K562 (cell line): ENCODE results near the gene DOK3. TPM values are rescaled to one million over a fixed set of nuclear protein-coding genes. Genes with fewer than 3 reads are reported as not detected.
A peak's percentile ranks its signal among the peaks of the same experiment; 100 is the strongest.

Experiments
- CAMTA2 ChIP-seq: fragments of 250-450 bp; sonication (Bioruptor Pico); conservative IDR thresholded peaks from 2 replicates; pipeline ENCODE4 v1.5.1; 2022
- CBFB ChIP-seq: sonication (generic); formaldehyde crosslinking; IDR thresholded peaks from 2 replicates; pipeline ENCODE4 v1.4.0; 2020; ENCODE audit warnings: mild to moderate bottlenecking, missing genetic modification reagents
- CBX5 ChIP-seq: IDR thresholded peaks from 2 replicates; pipeline ENCODE4 v1.6.1; 2014; ENCODE audit warnings: low read depth, borderline replicate concordance
- FOXA3 ChIP-seq, 2 experiments: fragments of 450-650 bp in 1 of 2; sonication (generic) in 1 of 2; formaldehyde crosslinking; IDR thresholded peaks in 1 of 2; conservative IDR thresholded peaks in 1 of 2; 2 replicates each; pipeline versions ENCODE4 v1.4.0 to v1.8.0; 2020 to 2022; ENCODE audit warnings: mild to moderate bottlenecking in 2 of 2, missing genetic modification reagents in 1 of 2
- HMG20B ChIP-seq: fragments of 250-450 bp; sonication (Bioruptor Pico); IDR thresholded peaks from 2 replicates; pipeline ENCODE4 v1.5.0; 2021; ENCODE audit warnings: mild to moderate bottlenecking
- IRF1 ChIP-seq: sonication (generic); formaldehyde crosslinking; IDR thresholded peaks from 2 replicates; pipeline ENCODE4 v1.8.0; 2022; ENCODE audit warnings: missing genetic modification reagents, mild to moderate bottlenecking, borderline replicate concordance
- KDM5B ChIP-seq: fragments of 200-600 bp; sonication (generic); IDR thresholded peaks from 2 replicates; pipeline ENCODE4 v1.6.1; 2012; ENCODE audit warnings: low read depth, mild to moderate bottlenecking, moderate library complexity, low read length, control low read depth, inconsistent platforms; ENCODE audit not compliant: insufficient replicate concordance
- MTA2 ChIP-seq: fragments of 450-650 bp; IDR thresholded peaks from 2 replicates; pipeline ENCODE4 v1.6.1; 2016; ENCODE audit warnings: low read depth
- PATZ1 ChIP-seq: fragments of 250-450 bp; sonication (Bioruptor Pico); IDR thresholded peaks from 2 replicates; pipeline ENCODE4 v1.5.0; 2020; ENCODE audit warnings: mild to moderate bottlenecking, borderline replicate concordance
- SNAPC5 ChIP-seq: fragments of 250-450 bp; sonication (Bioruptor Pico); IDR thresholded peaks from 2 replicates; pipeline ENCODE4 v1.8.0; 2021; ENCODE audit warnings: moderate library complexity, mild to moderate bottlenecking, inconsistent platforms
- SRSF3 ChIP-seq: fragments of 200-400 bp; formaldehyde crosslinking; IDR thresholded peaks from 2 replicates; pipeline ENCODE4 v1.6.1; 2016; ENCODE audit warnings: mild to moderate bottlenecking, low read length, moderate library complexity; ENCODE audit not compliant: insufficient read depth
- XRCC4 ChIP-seq: IDR thresholded peaks from one replicate; pipeline ENCODE4 v1.6.1; 2011; ENCODE audit not compliant: insufficient read depth, insufficient read length; ENCODE audit errors: extremely low read depth
- ZBTB12 ChIP-seq: fragments of 250-450 bp; sonication (Bioruptor Pico); IDR thresholded peaks from 2 replicates; pipeline ENCODE4 v1.4.0; 2020
- ZBTB7A ChIP-seq: IDR thresholded peaks from 2 replicates; pipeline ENCODE4 v1.6.1; 2011; ENCODE audit warnings: low read depth, mild to moderate bottlenecking, low read length, moderate library complexity, borderline replicate concordance; ENCODE audit not compliant: control insufficient read depth
- ZNF586 ChIP-seq: fragments of 450-650 bp; formaldehyde crosslinking; conservative IDR thresholded peaks from 2 replicates; pipeline ENCODE4 v1.4.0; 2020; ENCODE audit warnings: mild to moderate bottlenecking, moderate library complexity
- ZNF785 ChIP-seq: fragments of 250-450 bp; sonication (Bioruptor Pico); IDR thresholded peaks from 2 replicates; pipeline ENCODE4 v1.4.0; 2020; ENCODE audit warnings: mild to moderate bottlenecking
- polyA plus RNA-seq, 8 experiments: library from polyadenylated mRNA; depleted of rRNA in 4 of 8; stranded (reverse) in 5 of 8; unstranded in 3 of 8; fragments of >200 nt; fragmentation: Nextera tagmentation in 2 of 8; fragmentation: Illumina TruSeq in 1 of 8; extraction: Ambion mirVana in 2 of 8; extraction: Trizol in 1 of 8; gene quantifications; 2 replicates each; pipeline versions ENCODE4 v1.2.1 to v1.2.3, GENCODE V29; 2011 to 2014; ENCODE audit warnings: inconsistent platforms in 1 of 8, missing spikeins in 1 of 8
- total RNA-seq, 7 experiments: library from RNA; depleted of rRNA in 6 of 7; stranded (reverse); fragments of >200 nt in 6 of 7; fragmentation: Illumina TruSeq in 2 of 7; extraction: Trizol in 2 of 7; gene quantifications; 2 replicates each; pipeline versions ENCODE4 v1.2.1 to v1.2.3, GENCODE V29; 2011 to 2021; ENCODE audit warnings: low replicate concordance in 1 of 7
- TF ChIP-seq, protein P1 (sequence below): fragments of 250-450 bp; sonication (Bioruptor Pico); IDR thresholded peaks from 2 replicates; pipeline ENCODE4 v1.4.0; 2020; ENCODE audit warnings: mild to moderate bottlenecking, moderate library complexity
- TF ChIP-seq, protein P2 (sequence below): fragments of 450-650 bp; IDR thresholded peaks from 2 replicates; pipeline ENCODE4 v1.6.1; 2018; ENCODE audit warnings: mild to moderate bottlenecking, low read depth; ENCODE audit not compliant: partially characterized antibody

Gene DOK3
- total and polyA plus RNA-seq, 9 of the 15 experiments (the other 6 are each of a cell fraction or from before 2014, with no cell fraction given), result 1.3 to 23.0 (median 8.0) TPM

DNA sequence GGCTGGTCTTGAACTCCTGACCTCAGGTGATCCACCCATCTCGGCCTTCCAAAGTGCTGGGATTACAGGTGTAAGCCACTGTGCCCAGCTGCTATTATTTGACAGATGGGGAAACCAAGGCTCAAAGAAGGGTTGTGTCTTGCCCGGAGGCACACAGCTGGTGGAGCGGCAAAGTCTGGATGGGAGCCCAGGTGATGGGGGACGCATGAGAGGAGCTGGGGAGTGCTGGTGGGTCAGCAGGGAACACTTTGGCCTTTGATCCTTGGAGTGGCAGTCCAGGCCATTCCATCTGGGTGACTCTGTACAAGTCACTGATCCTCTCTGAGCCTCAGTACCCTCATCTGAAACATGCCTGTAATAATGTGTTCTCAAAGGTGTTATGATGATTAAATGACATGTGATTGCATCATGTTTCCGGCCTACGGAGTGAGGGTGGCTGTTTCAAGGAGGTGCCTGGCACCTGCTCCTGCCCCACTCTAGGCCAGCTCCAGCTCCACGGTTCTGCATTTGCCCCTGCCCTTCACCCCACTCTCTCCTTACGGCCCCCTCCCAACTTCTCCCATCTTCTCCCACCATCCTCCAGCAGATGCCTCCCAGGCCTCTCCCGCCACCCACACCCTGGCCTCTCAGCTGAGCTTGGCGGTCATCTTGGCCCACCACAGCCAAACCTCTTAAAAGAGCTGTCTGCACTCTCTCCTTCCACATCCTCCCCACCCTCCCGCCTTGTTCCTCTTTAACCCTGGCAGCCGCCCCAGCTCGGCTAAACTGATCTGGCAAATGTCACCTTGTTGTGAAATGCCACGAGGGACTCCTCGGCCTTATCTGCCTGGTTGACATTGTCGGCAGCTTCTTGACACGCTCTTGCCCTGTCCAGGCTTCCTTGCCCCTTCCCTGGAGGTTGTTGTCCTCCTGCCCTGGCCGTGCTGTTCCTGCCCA is 30.6 kb downstream of the DOK3 start (continued):
- TF ChIP-seq XRCC4 (no peak), CAMTA2 (no peak), HMG20B (CRISPR knock-in tag) (no peak), FOXA3 (CRISPR knock-in tag; conservative IDR thresholded peaks at IDR 0.05 in 1 of 2, IDR thresholded peaks at IDR 0.05 in 1 of 2) (no peak), MTA2 (no peak), ZBTB7A (no peak), ZBTB12 (CRISPR knock-in tag) (no peak), SNAPC5 (CRISPR knock-in tag) (no peak), KDM5B (peak; percentile 4), CBX5 (no peak), SRSF3 (no peak), ZNF785 (no peak), ZNF586 (no peak), CBFB (no peak), IRF1 (CRISPR knock-in tag) (no peak), PATZ1 (CRISPR knock-in tag) (no peak)
- TF ChIP-seq, protein P1, sequence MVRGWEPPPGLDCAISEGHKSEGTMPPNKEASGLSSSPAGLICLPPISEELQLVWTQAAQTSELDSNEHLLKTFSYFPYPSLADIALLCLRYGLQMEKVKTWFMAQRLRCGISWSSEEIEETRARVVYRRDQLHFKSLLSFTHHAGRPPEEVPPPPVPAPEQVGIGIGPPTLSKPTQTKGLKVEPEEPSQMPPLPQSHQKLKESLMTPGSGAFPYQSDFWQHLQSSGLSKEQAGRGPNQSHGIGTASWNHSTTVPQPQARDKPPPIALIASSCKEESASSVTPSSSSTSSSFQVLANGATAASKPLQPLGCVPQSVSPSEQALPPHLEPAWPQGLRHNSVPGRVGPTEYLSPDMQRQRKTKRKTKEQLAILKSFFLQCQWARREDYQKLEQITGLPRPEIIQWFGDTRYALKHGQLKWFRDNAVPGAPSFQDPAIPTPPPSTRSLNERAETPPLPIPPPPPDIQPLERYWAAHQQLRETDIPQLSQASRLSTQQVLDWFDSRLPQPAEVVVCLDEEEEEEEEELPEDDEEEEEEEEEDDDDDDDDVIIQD (CRISPR knock-in tag), result no peak
- TF ChIP-seq, protein P2, sequence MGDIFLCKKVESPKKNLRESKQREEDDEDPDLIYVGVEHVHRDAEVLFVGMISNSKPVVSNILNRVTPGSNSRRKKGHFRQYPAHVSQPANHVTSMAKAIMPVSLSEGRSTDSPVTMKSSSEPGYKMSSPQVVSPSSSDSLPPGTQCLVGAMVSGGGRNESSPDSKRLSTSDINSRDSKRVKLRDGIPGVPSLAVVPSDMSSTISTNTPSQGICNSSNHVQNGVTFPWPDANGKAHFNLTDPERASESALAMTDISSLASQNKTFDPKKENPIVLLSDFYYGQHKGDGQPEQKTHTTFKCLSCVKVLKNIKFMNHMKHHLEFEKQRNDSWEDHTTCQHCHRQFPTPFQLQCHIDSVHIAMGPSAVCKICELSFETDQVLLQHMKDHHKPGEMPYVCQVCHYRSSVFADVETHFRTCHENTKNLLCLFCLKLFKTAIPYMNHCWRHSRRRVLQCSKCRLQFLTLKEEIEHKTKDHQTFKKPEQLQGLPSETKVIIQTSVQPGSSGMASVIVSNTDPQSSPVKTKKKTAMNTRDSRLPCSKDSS, result no peak
